ENCODE data around the gene JPH3. TPM values are rescaled to one million over a fixed set of nuclear protein-coding genes. Genes with fewer than 3 reads are reported as not detected.

The JPH3 gene
- polyA plus RNA-seq, 1 donor (not counting 4 experiments of a cell fraction or from before 2014, with no cell fraction given), result not detected

DNA sequence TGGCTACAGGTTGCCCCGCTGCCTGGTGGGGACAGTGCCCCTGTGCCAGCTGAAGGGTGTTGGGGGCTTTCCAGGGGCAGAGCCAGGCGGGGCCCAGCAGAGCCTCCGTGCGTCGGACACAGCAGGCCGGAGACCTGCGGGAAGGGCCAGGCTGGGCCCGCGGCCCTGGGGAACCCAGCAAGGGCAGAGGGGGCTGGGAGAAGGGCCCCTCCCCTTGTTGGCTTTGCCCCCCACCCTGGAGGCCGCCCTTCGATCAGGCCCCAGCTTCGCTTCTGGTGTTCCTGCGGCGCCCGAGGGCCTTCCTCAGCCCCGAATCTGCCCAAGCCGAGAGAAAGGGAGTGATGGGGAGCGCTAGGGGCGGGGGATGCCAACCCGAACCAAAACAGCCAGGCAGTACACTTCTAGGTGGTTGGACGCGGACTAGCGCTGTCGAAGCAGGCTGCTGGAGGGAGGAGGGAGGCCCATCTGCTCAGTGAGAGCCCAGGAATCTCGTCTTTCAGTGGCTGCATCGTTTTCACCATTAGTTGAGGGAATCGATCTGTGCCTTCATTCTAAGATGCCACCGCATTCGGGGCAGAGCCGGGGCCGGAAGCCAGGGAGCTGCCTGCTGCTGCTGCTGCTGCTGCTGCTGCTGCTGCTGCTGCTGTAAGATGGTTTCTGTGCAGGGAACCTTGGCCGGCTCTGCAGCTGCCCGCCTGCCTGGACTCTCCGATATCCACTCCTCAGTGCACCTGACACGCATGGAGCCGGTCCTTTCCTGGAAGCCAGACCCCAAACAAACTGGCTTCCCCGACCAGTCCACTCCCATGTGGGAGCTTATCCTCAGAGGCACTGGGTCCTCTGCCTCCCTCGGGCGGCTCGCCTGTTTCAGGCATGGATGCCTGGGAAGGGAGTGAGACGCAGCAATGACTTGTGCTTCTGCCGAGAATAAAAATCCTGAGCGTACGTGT, 1.7 kb downstream of the JPH3 start:
- Histone ChIP-seq H3K9me1 (ENCODE audit: control insufficient read depth, extremely low read depth, insufficient read depth, low read length) (no peaks in the 10 kb centered on the region), H3K36me3 (ENCODE audit: control insufficient read depth in 2 of 2, extremely low read depth in 1 of 2, insufficient read depth in 2 of 2, low read length in 2 of 2) (no peaks in the 10 kb centered on the region), H3K9ac (ENCODE audit: control insufficient read depth, extremely low read depth, insufficient read depth, low read length) (no peak overlapping the region), H3K4me2 (ENCODE audit: control insufficient read depth, extremely low read depth, insufficient read depth, low read depth, low read length) (no peak overlapping the region), H4K20me1 (ENCODE audit: control insufficient read depth, extremely low read depth, insufficient read depth, low read length) (no peaks in the 10 kb centered on the region), H3K27ac (ENCODE audit: control insufficient read depth, insufficient read depth, low read length) (no peak overlapping the region), H3K4me1 (ENCODE audit: control insufficient read depth, extremely low read depth, insufficient read depth, low read length) (no peaks in the 10 kb centered on the region), H3K79me2 (ENCODE audit: control insufficient read depth, insufficient read depth, low read length) (no peaks in the 10 kb centered on the region), H3K9me3 (ENCODE audit: control insufficient read depth, low read depth, low read length) (no peaks in the 10 kb centered on the region), H3K4me3 (ENCODE audit: control insufficient read depth in 2 of 3, extremely low read depth in 1 of 3, insufficient read depth in 2 of 3, low read depth in 1 of 3, low read length in 3 of 3) (no peak overlapping the region), H2AFZ (ENCODE audit: control insufficient read depth, low read length) (no peak overlapping the region), H3K27me3 (ENCODE audit: control insufficient read depth, extremely low read depth, insufficient read depth, low read length) (peaks cover 79% of the 10 kb centered on the region)
- TF ChIP-seq EZH2 (IDR thresholded peaks at IDR 0.05; ENCODE audit: low read length) (peak; percentile 72), CTCF (optimal IDR thresholded peaks at IDR 0.05 in 1 of 3, IDR thresholded peaks at IDR 0.05 in 1 of 3, conservative IDR thresholded peaks at IDR 0.05 in 1 of 3; ENCODE audit: extremely low read depth in 1 of 3, insufficient read depth in 2 of 3, low read length in 3 of 3) (no peak)
- DNase-seq (ENCODE audit: low read depth, low spot score) (no peak), FAIRE-seq (no peak)
- dilution Hi-C loops (cut with MboI; ENCODE audit: extremely low pct_ligation_motif_present, low sequenced_read_pairs), result no loop called here

DNA sequence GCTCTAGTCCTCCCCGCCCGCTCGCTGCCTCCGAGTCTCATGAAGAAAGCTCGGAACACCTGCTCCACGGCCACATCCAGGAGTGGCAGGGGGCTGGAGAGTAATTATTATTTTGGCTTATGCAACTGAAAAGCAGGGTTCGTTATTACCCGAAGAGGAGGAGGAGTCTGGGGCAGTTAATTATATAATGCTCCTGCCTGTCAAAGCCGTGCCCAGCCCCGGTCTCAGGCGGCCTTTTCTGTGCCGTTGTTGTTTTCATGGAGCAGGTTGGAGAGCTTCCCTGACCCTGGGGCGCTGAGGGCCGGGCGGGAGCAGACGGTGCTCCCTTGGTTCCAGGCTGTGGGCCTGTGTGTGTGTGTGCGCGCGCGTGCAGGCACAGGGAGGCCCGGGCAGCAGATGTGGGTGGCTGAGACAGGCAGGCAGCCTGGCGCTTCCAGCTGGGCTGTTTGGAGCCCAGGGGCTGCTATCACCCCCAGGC, 2.4 kb downstream of the JPH3 start:
- no peak for DNase-seq (ENCODE audit: low read depth, low spot score)

More for the DNA sequence above, 2.4 kb downstream of the JPH3 start:
- TF ChIP-seq EZH2 (IDR thresholded peaks at IDR 0.05; ENCODE audit: low read length) (peak; percentile 27), CTCF (optimal IDR thresholded peaks at IDR 0.05 in 1 of 3, IDR thresholded peaks at IDR 0.05 in 1 of 3, conservative IDR thresholded peaks at IDR 0.05 in 1 of 3; ENCODE audit: extremely low read depth in 1 of 3, insufficient read depth in 2 of 3, low read length in 3 of 3) (no peak)
- H3K9me3 ChIP-seq (ENCODE audit: control insufficient read depth, low read depth, low read length), result no peaks in the 10 kb centered on the region
- H3K36me3 ChIP-seq (ENCODE audit: control insufficient read depth in 2 of 2, extremely low read depth in 1 of 2, insufficient read depth in 2 of 2, low read length in 2 of 2), result no peaks in the 10 kb centered on the region
- H3K4me1 ChIP-seq (ENCODE audit: control insufficient read depth, extremely low read depth, insufficient read depth, low read length), result no peaks in the 10 kb centered on the region
- H3K79me2 ChIP-seq (ENCODE audit: control insufficient read depth, insufficient read depth, low read length), result no peaks in the 10 kb centered on the region
- peaks cover 73% of the 10 kb centered on the region for H3K27me3 ChIP-seq (ENCODE audit: control insufficient read depth, extremely low read depth, insufficient read depth, low read length)
- H2AFZ ChIP-seq (ENCODE audit: control insufficient read depth, low read length), result no peak overlapping the region
- no peak overlapping the region for H3K4me3 ChIP-seq (ENCODE audit: control insufficient read depth in 2 of 3, extremely low read depth in 1 of 3, insufficient read depth in 2 of 3, low read depth in 1 of 3, low read length in 3 of 3)
- dilution Hi-C loops (cut with MboI; ENCODE audit: extremely low pct_ligation_motif_present, low sequenced_read_pairs), result no loop called here
- H3K9me1 ChIP-seq (ENCODE audit: control insufficient read depth, extremely low read depth, insufficient read depth, low read length), result no peaks in the 10 kb centered on the region
- no peak overlapping the region for H3K27ac ChIP-seq (ENCODE audit: control insufficient read depth, insufficient read depth, low read length)
- H4K20me1 ChIP-seq (ENCODE audit: control insufficient read depth, extremely low read depth, insufficient read depth, low read length), result no peaks in the 10 kb centered on the region
- no peak overlapping the region for H3K4me2 ChIP-seq (ENCODE audit: control insufficient read depth, extremely low read depth, insufficient read depth, low read depth, low read length)
- no peak overlapping the region for H3K9ac ChIP-seq (ENCODE audit: control insufficient read depth, extremely low read depth, insufficient read depth, low read length)
- no peak for FAIRE-seq
